ENCODE data around the gene ULK4.

ULK4 gene

GRCh38 chr3:41629072-41629471, 332.8 kb downstream of the ULK4 start:
- no peak for FAIRE-seq

DNA sequence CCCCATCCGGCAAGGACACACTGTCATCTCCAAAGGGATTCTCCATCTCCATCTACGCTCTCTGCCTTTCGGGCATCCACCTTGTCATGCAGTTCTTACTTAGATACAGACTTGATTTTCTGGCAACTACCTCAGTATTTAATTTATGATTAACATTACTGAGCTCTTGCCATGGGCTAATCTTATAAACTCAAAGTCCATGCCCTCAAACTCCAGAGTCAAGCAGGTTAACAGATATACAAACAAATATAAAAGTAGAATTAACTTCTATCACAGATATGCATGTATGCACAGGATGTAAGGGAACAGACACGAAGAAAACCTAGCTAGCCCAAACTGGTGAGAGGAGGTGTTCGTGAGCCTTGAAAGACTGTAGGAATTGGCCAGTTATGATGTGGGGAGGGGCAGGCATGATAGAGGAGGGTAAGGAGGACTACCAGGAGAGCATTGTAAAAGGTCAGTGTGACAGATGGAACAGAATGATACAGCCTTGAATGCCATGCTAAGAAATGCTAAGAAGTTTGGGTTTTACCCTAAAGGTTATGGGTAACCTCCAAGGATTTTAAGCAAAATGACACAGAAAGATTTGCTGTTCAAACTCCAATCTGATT, 334.3 kb downstream of the ULK4 start:
- no peak for FAIRE-seq

DNA sequence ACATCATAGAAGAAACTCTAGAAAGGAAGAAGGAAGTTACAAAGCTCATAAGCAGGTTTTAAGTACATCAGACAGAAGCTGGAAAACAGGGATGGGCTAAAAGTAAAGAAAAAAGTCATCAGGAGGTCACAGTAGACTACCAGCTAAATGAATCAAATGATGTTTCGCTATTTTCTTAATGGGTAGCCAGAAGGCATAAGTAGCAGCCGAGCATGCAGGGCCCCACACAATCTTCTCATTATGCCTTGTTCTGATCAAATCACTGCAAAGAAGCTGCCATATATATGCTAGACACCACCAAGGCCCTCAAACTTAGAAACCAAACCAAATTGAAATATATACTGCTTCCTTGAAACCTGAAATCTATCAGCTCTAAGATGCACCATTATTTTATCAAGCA, 349.1 kb downstream of the ULK4 start:
- FAIRE-seq: no peak

DNA sequence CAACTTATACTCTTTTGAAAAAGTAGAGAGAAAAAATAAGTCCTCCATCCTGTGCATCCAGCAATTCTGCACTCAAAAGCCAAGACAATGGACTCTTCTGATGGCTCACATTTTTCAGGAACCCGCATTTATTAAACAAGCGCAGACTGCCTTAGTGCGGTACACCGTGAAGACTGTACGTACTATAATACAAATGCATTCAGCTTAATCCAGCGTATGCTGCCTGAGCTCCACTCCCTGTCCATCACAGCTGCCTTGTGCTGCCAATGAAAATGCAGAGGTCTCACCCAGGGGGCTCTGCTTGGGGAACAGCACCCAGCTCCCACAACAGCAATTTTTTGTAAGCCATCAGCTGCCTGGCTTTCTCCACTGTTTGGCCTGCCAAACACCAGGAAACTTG, 350.9 kb downstream of the ULK4 start:
- no peak for FAIRE-seq

DNA sequence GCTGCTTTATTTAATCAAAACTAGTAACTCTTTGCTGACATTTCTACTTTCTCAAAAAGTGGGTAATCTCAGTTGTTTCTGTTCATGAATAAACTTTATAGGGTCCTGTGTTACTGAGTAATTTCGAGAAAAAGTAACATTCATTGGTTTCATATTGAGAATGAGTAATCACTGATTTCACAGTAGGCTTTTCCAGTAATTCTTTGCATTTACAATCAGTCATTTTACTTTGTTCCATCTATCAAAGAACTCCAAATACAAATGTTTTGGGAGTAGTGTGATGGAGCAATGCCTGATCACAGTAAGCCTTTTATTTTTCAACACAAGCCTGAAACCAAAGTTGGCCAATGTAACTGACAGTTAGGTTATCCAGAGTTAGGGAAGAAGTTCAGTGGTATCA, 353.6 kb downstream of the ULK4 start:
- no peak for FAIRE-seq

DNA sequence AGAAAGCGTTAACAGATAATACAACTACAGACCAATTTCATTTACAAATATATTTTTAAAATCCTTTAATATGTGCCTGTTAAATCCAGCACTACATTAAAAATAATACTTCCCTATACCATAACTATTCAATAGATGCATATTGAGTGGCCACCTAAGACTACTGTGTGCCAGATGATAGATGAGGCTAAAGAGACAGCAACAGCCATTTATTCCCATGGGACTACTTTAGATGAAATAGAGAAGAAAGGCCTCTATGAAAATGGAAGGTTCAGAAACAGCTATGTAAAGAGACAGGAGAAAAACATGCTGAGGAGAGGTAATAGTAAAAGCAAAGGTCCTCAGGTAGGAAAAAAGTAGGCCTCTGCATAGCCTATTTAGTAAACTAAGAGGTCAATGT, 358.1 kb downstream of the ULK4 start:
- FAIRE-seq: no peak

- no peak for FAIRE-seq
Measured at GRCh38 chr3:41602121-41602520, 359.8 kb downstream of the ULK4 start.

DNA sequence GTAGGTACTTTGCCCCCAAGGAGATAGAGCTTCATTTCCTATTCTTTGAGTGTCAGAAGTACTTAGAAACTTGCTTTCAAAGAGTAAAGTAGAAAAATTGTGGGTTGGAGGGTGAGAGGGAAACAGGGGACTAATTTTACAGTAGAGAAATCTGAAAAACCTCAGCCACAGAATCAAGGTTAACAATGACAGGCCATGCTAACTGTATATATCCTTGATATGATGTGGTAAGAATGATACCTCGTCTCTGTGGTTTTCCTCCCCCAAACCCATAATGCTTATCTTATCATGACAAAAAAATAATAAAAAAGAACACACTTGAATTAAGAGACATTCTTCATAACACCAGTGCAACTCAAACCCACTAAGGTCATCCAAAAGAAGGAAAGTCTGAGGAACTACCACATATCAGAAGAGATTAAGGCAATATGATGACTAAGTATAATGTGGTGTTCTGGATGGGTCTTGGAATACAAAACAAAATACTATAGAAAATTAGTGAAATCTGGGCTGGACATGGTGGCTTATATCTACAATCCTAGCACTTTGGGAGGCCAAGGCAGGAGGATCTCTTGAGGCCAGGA, 360.4 kb downstream of the ULK4 start:
- no peak for FAIRE-seq

DNA sequence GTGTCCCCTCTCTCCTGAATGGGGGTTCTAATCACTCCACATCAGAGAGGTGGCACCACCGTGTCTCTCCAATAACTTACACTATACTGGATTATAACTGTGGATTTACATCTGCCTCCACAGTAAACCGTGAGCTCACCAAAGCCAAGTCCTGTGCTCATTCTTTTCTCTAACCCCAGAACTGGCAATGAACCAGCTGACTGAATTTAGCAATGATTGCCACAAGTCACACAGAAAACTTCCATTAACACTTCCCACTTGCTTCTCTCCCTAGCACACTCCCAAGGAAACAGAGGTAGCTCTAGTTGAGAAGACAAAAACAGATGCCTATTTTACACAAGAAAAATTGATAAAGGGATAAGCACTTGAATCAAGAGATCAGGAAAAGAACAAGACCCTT, 361.3 kb downstream of the ULK4 start:
- FAIRE-seq: no peak

DNA sequence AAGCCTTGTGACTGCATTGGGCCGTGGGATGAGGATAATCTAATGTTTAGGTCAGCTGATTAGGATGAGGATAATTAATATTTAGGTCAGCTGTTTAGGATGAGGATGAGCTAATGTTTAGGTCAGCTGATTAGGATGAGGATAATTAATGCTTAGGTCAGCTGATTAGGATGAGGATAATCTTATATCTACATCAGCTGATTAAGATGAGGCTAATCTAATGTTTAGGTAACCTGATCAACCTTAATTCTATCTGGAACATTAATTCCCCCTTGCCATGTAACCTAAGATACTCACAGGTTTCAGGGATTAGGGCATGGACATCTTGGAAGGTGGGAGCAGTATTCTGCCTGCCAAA, 362.8 kb downstream of the ULK4 start:
- FAIRE-seq: no peak

GRCh38 chr3:41598402-41599126, 363.3 kb downstream of the ULK4 start:
- FAIRE-seq: no peak

GRCh38 chr3:41593774-41594173, 368.1 kb downstream of the ULK4 start:
- FAIRE-seq: no peak

GRCh38 chr3:41592753-41593510, 369.0 kb downstream of the ULK4 start:
- FAIRE-seq: no peak

DNA sequence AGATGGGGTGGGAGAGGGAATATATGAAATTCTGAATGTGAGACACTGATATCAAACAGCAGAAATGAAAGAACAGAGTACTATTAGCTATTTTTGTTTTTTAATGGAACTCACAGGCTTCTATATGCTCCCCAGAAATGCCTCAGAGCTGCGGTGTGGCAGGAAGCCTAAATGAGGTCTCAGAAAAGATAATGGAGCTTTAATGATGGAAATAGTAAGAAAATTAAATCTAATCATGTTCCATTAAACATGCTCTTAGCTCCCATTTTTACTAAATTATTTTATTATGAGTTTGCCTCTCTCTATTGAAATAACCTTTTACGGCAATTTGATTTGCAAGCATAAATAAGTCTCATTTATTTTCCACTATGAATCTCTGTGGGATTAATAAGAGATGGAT, 378.9 kb downstream of the ULK4 start:
- no peak for FAIRE-seq

- FAIRE-seq: no peak
Measured at GRCh38 chr3:41581700-41582099, 380.2 kb downstream of the ULK4 start.

- no peak for FAIRE-seq
Measured at GRCh38 chr3:41580274-41580959, 381.5 kb downstream of the ULK4 start.

GRCh38 chr3:41579861-41580260, 382.0 kb downstream of the ULK4 start:
- no peak for FAIRE-seq

GRCh38 chr3:41578798-41579197, 383.1 kb downstream of the ULK4 start:
- no peak for FAIRE-seq

DNA sequence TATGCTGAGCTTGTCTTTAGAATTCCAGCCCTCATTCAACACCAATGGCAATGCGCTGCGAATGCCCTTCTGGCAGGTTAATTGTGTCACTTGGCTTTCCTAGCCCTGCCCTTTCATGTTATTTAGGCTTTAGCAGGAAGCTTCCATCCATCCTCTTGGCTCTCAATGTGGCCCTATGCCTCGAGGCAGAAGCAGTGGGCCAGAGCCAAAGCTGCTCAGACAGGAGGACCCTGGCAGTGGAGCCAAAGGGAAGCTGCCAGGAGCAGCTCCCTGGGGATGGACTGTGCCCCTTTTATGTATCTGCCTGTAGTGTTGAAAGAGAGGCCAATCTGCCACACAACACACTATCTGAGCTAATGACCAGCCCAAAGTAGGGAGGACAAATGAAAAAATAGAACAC, 386.2 kb downstream of the ULK4 start:
- FAIRE-seq: no peak

DNA sequence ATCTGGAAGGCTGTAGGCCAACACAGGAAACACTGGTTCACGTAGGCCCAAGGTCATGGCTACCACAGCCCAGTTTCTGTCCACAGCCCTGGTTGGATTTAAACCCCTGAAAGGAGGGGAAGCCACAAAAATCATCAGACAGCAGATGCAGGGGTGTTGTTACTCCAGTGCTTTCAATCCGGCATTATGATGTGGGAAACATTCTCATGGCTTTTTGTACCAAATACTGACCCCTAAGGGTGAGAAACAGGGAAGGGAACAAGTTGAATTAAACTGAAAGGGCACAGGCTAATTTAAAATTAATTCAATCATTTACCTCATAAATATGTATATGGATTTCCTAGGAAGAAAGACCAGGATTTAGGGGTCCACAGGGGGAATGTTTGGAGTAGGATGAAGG, 387.0 kb downstream of the ULK4 start:
- FAIRE-seq: no peak

GRCh38 chr3:41573591-41573990, 388.3 kb downstream of the ULK4 start:
- FAIRE-seq: no peak

DNA sequence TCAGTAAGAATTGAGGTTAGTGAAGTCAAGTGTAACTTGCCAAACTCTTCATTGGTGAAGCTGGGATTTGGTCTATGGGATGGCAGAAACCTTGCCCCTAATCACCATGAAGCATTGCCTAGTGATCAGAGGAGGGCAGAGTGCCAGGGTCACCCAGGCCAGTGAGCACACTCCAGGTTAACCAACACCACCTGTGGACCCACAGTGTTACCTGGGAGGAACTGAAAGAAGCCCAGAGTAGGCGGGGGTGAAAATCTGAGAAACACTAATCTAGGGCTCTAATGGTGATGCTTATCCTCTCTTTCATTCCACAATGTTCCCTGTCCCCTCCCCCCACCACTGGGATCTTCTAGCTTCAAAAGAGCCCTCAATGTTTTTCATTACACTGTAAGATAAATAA, 389.8 kb downstream of the ULK4 start:
- no peak for FAIRE-seq

DNA sequence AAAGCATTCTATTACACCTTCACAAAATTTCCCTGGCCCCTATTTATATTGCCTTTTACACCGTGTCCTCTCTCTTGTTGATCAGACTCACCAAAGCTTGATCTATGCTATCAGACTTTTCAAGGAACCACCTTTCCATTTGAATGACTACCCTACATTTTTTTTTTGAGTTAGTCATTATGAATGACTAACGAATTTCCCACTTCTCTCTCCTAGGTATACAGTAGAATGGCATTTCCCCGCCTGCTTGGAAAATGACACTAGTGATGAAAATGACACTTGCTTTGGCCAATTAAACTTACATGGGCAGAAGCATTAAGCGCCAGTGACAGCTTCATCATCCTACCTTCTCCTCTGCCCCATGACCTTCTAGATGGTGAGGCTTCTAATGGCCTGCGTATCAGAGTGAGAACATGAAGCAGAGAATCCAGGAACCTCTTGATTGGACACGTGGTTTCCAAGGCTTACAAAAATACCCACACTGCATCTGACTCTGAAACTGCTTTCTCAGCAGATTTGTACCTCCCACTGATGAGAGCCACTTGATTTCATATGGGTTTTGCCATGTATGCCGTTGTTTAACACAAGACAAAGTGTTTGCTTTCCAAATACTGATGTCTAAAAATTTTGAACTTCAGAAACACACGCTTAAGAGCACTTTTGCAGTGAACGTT, 392.1 kb downstream of the ULK4 start:
- FAIRE-seq: no peak

Data from A204.1 (cell line).